Neural crest cell (in vitro differentiated cells): Measurements from ENCODE around the gene TNNI3K. TPM values are rescaled to one million over a fixed set of nuclear protein-coding genes. Genes with fewer than 3 reads are reported as not detected.

Experiments
- DNase-seq: peaks from one replicate; pipeline ENCODE4 v3.0.0; 2021; ENCODE audit warnings: low read depth, mixed read lengths, low spot score
- H3K27ac Mint-ChIP-seq: one replicate; pipeline ENCODE4 v1.8.0; 2021; ENCODE audit warnings: mild to moderate bottlenecking, mixed read lengths; ENCODE audit not compliant: unreplicated experiment
- H3K27me3 Mint-ChIP-seq: 2 replicates; pipeline ENCODE4 v1.8.0; 2021; ENCODE audit warnings: low read depth, mild to moderate bottlenecking, mixed read lengths
- H3K36me3 Mint-ChIP-seq: 2 replicates; pipeline ENCODE4 v1.8.0; 2021; ENCODE audit warnings: low read depth, mild to moderate bottlenecking, mixed read lengths
- H3K4me1 Mint-ChIP-seq: 2 replicates; pipeline ENCODE4 v1.8.0; 2021; ENCODE audit warnings: mixed read lengths
- H3K4me3 Mint-ChIP-seq: one replicate; pipeline ENCODE4 v1.8.0; 2021; ENCODE audit warnings: mild to moderate bottlenecking, mixed read lengths
- H3K9me3 Mint-ChIP-seq: 2 replicates; pipeline ENCODE4 v1.8.0; 2021; ENCODE audit warnings: mixed read lengths
- total RNA-seq: library from RNA; stranded (reverse); gene quantifications from 2 replicates; pipeline ENCODE4 v1.2.1, GENCODE V29; 2021
- TF ChIP-seq, protein P1 (sequence below): fragments of 200-600 bp; sonication (generic); conservative IDR thresholded peaks from 2 replicates; pipeline ENCODE4 v1.5.0; 2021; ENCODE audit warnings: antibody characterized with exemption, mild to moderate bottlenecking

TNNI3K gene
- total RNA-seq, 1 donor from 2014 or later, result 1.4 TPM

DNA sequence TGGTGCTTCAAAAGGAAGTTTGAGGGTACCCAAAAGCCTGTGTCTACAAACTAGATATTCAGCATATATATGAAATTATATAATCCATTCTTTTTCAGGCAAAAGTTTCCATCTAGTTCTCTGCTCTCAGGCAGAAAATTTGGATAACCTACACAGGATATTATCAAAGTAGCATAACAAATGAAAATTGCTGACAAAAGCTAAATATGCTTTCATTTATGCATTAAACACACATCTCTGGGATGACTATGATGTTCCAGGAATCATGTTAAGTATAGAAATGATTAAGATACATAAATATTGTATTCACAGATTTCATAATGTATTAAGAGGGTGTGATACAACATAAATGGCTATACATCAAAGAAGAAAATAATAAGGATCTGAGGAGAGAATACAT lies 184.4 kb downstream of the TNNI3K start:
- Mint-ChIP-seq H3K27me3 (no peaks in the 10 kb centered on the region), H3K4me1 (peaks cover 27% of the 10 kb centered on the region), H3K9me3 (peaks cover 5% of the 10 kb centered on the region), H3K36me3 (no peaks in the 10 kb centered on the region), H3K4me3 (no peak overlapping the region), H3K27ac (no peak overlapping the region)
- TF ChIP-seq, protein P1, sequence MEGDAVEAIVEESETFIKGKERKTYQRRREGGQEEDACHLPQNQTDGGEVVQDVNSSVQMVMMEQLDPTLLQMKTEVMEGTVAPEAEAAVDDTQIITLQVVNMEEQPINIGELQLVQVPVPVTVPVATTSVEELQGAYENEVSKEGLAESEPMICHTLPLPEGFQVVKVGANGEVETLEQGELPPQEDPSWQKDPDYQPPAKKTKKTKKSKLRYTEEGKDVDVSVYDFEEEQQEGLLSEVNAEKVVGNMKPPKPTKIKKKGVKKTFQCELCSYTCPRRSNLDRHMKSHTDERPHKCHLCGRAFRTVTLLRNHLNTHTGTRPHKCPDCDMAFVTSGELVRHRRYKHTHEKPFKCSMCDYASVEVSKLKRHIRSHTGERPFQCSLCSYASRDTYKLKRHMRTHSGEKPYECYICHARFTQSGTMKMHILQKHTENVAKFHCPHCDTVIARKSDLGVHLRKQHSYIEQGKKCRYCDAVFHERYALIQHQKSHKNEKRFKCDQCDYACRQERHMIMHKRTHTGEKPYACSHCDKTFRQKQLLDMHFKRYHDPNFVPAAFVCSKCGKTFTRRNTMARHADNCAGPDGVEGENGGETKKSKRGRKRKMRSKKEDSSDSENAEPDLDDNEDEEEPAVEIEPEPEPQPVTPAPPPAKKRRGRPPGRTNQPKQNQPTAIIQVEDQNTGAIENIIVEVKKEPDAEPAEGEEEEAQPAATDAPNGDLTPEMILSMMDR, result no peak
- no peak for DNase-seq

DNA sequence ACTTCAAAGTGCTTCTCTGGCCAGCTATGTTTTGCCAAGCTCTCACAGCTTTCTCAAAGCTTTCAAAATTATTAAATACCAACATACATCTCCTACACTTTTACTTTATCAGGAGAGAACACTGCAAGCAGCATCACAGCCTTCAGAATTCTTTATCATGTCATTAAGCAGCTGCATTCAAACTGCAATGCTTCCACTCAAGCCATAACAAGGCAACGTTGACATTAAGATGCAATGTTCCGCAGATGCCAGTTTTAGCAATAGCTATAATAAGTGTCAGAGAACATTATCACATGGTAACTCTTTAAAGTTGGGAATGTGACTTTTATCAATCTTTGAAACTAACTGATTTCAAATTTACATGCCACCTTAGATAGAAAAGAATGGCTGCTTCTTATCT lies 185.3 kb downstream of the TNNI3K start:
- no peaks in the 10 kb centered on the region for H3K36me3 Mint-ChIP-seq
- H3K27ac Mint-ChIP-seq, result no peak overlapping the region
- H3K9me3 Mint-ChIP-seq, result peaks cover 5% of the 10 kb centered on the region
- H3K27me3 Mint-ChIP-seq, result no peaks in the 10 kb centered on the region
- TF ChIP-seq, protein P1, result no peak
- peaks cover 31% of the 10 kb centered on the region for H3K4me1 Mint-ChIP-seq
- no peak overlapping the region for H3K4me3 Mint-ChIP-seq
- DNase-seq, result no peak

DNA sequence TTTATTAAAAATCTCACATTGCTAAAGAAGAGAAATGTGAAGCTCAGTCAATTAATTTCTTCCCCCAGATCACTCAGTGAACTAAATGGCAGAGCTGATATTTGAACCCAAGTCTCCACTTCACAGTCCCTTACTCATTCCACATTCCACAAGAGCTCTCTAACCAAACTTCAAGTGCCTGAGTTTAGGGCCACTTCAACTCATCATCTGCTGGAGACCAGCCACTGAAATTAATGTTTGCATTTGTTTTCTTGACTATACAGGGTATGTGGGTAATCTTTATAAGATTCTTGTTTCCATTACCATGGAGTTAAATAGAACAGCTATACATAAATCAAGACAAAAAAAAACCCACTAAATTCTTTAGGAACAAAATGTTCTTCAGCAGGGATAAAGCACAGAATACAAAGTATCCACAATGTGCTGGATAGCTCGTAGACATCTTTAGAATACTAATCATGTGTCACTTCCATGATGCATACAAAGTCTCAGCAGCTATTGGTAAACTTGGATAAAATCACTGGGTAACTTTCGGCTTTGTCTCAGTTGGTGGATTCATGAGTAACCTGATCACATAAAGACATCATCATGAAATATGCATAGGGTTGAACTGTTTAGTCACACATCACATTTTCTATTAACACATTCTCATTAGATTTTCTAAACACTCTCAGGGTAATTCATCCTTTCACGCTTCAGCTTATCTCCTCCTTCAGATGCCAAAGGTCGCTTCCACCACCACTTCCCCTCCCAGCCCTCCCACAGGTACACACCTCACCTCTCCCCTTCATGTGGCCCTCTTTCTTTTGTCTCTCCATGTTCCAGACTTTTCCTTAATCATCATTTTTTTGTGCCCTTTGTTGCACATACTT lies 187.5 kb downstream of the TNNI3K start:
- no peaks in the 10 kb centered on the region for H3K9me3 Mint-ChIP-seq
- no peaks in the 10 kb centered on the region for H3K36me3 Mint-ChIP-seq
- H3K4me3 Mint-ChIP-seq, result no peak overlapping the region
- peak overlapping the region; percentile 81 for H3K27ac Mint-ChIP-seq
- peaks cover 42% of the 10 kb centered on the region for H3K4me1 Mint-ChIP-seq
- DNase-seq, result no peak
- H3K27me3 Mint-ChIP-seq, result no peaks in the 10 kb centered on the region
- TF ChIP-seq, protein P1, result no peak

DNA sequence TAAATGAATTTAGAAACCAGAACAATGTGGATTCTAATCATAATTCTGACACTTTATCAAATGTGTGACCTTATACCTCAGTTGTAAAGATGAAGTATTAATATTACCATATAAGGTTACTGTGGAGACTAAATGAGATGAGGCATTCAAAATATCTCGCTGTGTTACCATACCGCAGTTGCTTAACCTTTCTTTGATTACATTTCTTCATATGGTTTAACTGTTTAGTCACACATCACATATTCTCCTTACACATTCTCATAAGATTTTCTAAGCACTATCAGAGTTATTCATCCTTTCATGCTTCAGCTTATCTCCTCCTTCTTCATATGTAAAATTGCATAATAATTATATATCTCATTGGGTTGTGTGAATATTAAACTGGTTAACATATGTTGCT lies 188.3 kb downstream of the TNNI3K start:
- DNase-seq, result no peak
- H3K27ac Mint-ChIP-seq, result no peak overlapping the region
- peaks cover 42% of the 10 kb centered on the region for H3K4me1 Mint-ChIP-seq
- H3K9me3 Mint-ChIP-seq, result no peaks in the 10 kb centered on the region
- H3K27me3 Mint-ChIP-seq, result no peaks in the 10 kb centered on the region
- H3K4me3 Mint-ChIP-seq, result no peak overlapping the region
- H3K36me3 Mint-ChIP-seq, result no peaks in the 10 kb centered on the region
- TF ChIP-seq, protein P1, result no peak

DNA sequence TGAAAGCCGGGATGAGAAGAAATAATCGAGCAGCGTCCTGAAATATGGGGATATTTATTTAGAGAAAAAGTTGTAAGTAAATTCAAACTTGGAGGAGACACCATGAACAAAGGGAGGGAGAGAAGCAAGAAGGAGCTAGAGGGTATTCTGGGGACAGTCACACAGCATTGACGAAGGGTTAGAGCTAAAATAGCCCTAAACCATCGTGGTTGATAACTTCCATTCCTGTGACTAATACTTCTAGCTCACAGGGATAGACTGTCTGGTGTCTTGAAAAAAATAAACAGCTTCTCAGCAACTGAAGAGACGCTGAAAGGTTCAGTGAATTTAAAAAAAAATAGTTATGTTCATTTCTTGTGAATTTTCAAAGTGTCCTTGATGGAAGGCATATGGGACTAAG lies 190.5 kb downstream of the TNNI3K start:
- H3K27me3 Mint-ChIP-seq, result no peaks in the 10 kb centered on the region
- no peak overlapping the region for H3K4me3 Mint-ChIP-seq
- H3K9me3 Mint-ChIP-seq, result no peaks in the 10 kb centered on the region
- H3K27ac Mint-ChIP-seq, result no peak overlapping the region
- H3K36me3 Mint-ChIP-seq, result no peaks in the 10 kb centered on the region
- TF ChIP-seq, protein P1, result no peak
- peaks cover 47% of the 10 kb centered on the region for H3K4me1 Mint-ChIP-seq
- no peak for DNase-seq
